GM20000 (cell line): ENCODE measurements around the gene BRD1.
A peak's percentile ranks its signal among the peaks of the same experiment; 100 is the strongest.

Experiments used
- DNase-seq: peaks from one replicate; pipeline ENCODE4 v3.0.0; 2012; ENCODE audit warnings: low spot score
- CTCF ChIP-seq: IDR thresholded peaks from 2 replicates; pipeline ENCODE4 v1.5.1; 2012; ENCODE audit warnings: mild to moderate bottlenecking, control low read depth; ENCODE audit errors: extremely low read depth, missing control alignments

BRD1 gene

GRCh38 chr22:49850959-49851802 is 23.5 kb upstream of the BRD1 start:
- TF ChIP-seq CTCF: no peak
- no peak for DNase-seq

GRCh38 chr22:49850021-49850911 is 22.6 kb upstream of the BRD1 start:
- DNase-seq: no peak
- no peak for TF ChIP-seq CTCF

GRCh38 chr22:49849161-49850020 is 21.7 kb upstream of the BRD1 start:
- DNase-seq: no peak
- no peak for TF ChIP-seq CTCF

- no peak for TF ChIP-seq CTCF
- DNase-seq: peak; percentile 46
Observed at GRCh38 chr22:49848690-49849160, 21.1 kb upstream of the BRD1 start.

- no peak for TF ChIP-seq CTCF
- no peak for DNase-seq
Observed at GRCh38 chr22:49847751-49848689, 20.3 kb upstream of the BRD1 start.
